Kidney (tissue), 14 donors: ENCODE measurements around the gene MIGA2. TPM values are rescaled to one million over a fixed set of nuclear protein-coding genes. Genes with fewer than 3 reads are reported as not detected.
A peak's percentile ranks its signal among the peaks of the same experiment; 100 is the strongest.

Source experiments
- DNase-seq, 5 donors: peaks; one replicate each; pipeline ENCODE4 v3.0.0-alpha.2; 2013 to 2020
- FAIRE-seq: peaks from 2 replicates; lab custom pipeline; 2012; peaks lifted over from hg19 to GRCh38; lab: Jason Lieb, UNC
- H3K27ac ChIP-seq, 2 donors: one replicate each; pipeline ENCODE4 v1.7.0; 2013; ENCODE audit warnings: low read depth in 2 of 2, low read length in 2 of 2, inconsistent platforms in 1 of 2
- H3K27me3 ChIP-seq: one replicate; pipeline ENCODE4 v1.7.1; 2013; ENCODE audit warnings: low read length, inconsistent platforms; ENCODE audit not compliant: control insufficient read depth, insufficient read depth
- H3K36me3 ChIP-seq, 3 donors: one replicate each; pipeline versions ENCODE4 v1.7.0 to v1.7.1; 2013; ENCODE audit warnings: low read length in 3 of 3, control low read depth in 1 of 3, inconsistent platforms in 1 of 3; ENCODE audit not compliant: insufficient read depth in 3 of 3, control insufficient read depth in 2 of 3
- H3K4me1 ChIP-seq, 3 donors: one replicate each; pipeline versions ENCODE4 v1.7.0 to v1.7.1; 2013; ENCODE audit warnings: low read length in 3 of 3, inconsistent platforms in 1 of 3, low read depth in 1 of 3; ENCODE audit not compliant: control insufficient read depth in 2 of 3, insufficient read depth in 2 of 3
- H3K4me3 ChIP-seq, 3 donors: one replicate each; pipeline versions ENCODE4 v1.7.0 to v1.8.1; 2013; ENCODE audit warnings: low read length in 3 of 3, control low read depth in 1 of 3, inconsistent platforms in 1 of 3
- H3K9ac ChIP-seq, 3 donors: one replicate each; pipeline versions ENCODE4 v1.7.0 to v1.7.1; 2013; ENCODE audit warnings: low read length in 3 of 3, control low read depth in 1 of 3, inconsistent platforms in 1 of 3
- H3K9me3 ChIP-seq, 3 donors: one replicate each; pipeline versions ENCODE4 v1.7.0 to v1.7.1; 2013; ENCODE audit warnings: low read length in 3 of 3, control low read depth in 1 of 3, inconsistent platforms in 1 of 3; ENCODE audit not compliant: control insufficient read depth in 2 of 3, insufficient read depth in 1 of 3
- CTCF ChIP-seq: IDR thresholded peaks from 3 replicates; pipeline ENCODE4 v1.5.1; 2012; ENCODE audit warnings: mild to moderate bottlenecking, moderate library complexity, borderline replicate concordance; ENCODE audit not compliant: insufficient read depth; ENCODE audit errors: extremely low read depth
- intact Hi-C: fragments of 100-400 bp; cut with DNase I; formaldehyde crosslinking; loops from one replicate; pipeline ENCODE4 v1.11.1; 2022
- polyA plus RNA-seq: library from polyadenylated mRNA; stranded (reverse); fragments of 350-450 nt; fragmentation: Illumina TruSeq; extraction: RNeasy Lipid Tissue Mini Kit (QIAGEN cat#74804); gene quantifications from one replicate; pipeline ENCODE4 v1.2.3, GENCODE V29; 2014; ENCODE audit warnings: low read depth, low replicate concordance; ENCODE audit not compliant: insufficient read depth
- total RNA-seq: library from RNA; stranded (reverse); fragmentation: NEBNext Ultra II Directional; extraction: Animal tissue kit (Norgen Biotek cat#: 25700); gene quantifications from one replicate; pipeline ENCODE4 v1.2.1, GENCODE V29; 2021
- donor health status: control.
- donor health status: control.
- donor health status: control.
- donor health status: control.
- donor health status: control.
- donor health status: DM: yes; HTN: yes; CAD: no.
- donor health status: Normal renal cell carcinoma (clear cell type).

Gene MIGA2
- total and polyA plus RNA-seq, 2 donors from 2014 or later: 26.1 to 29.9 TPM

GRCh38 chr9:129105857-129106694, 69.7 kb downstream of the MIGA2 start:
- H3K4me3 ChIP-seq: no peak overlapping the region
- H3K27ac ChIP-seq: no peak overlapping the region
- H3K27me3 ChIP-seq: no peaks in the 10 kb centered on the region
- H3K36me3 ChIP-seq: peaks cover 0 to 5% (median 0%) of the 10 kb centered on the region in 3 donors
- intact Hi-C loops: no loop called here
- peaks cover 0 to 14% (median 0%) of the 10 kb centered on the region in 3 donors for H3K4me1 ChIP-seq
- DNase-seq: no peak
- H3K9ac ChIP-seq: no peak overlapping the region
- no peak for FAIRE-seq
- no peaks in the 10 kb centered on the region for H3K9me3 ChIP-seq
- TF ChIP-seq CTCF: no peak

GRCh38 chr9:129107651-129108050, 71.2 kb downstream of the MIGA2 start:
- Histone ChIP-seq H3K27ac (no peak overlapping the region), H3K4me3 (no peak overlapping the region), H3K36me3 (peaks cover 0 to 5% (median 0%) of the 10 kb centered on the region in 3 donors), H3K9me3 (no peaks in the 10 kb centered on the region), H3K27me3 (no peaks in the 10 kb centered on the region), H3K4me1 (peaks cover 0 to 19% (median 5%) of the 10 kb centered on the region in 3 donors), H3K9ac (no peak overlapping the region)
- intact Hi-C loops: no loop called here
- no peak for TF ChIP-seq CTCF
- DNase-seq (peak in 1 of 5 donors; percentile 52), FAIRE-seq (no peak)

GRCh38 chr9:129108083-129108804, 71.8 kb downstream of the MIGA2 start:
- Histone ChIP-seq H3K4me1 (peaks cover 0 to 19% (median 5%) of the 10 kb centered on the region in 3 donors), H3K9ac (no peak overlapping the region), H3K4me3 (no peak overlapping the region), H3K27me3 (no peaks in the 10 kb centered on the region), H3K36me3 (peaks cover 0 to 5% (median 0%) of the 10 kb centered on the region in 3 donors), H3K27ac (peak overlapping the region in 1 of 2 donors; percentile 28), H3K9me3 (no peaks in the 10 kb centered on the region)
- intact Hi-C loops: no loop called here
- no peak for TF ChIP-seq CTCF
- peak in 1 of 5 donors; percentile 78 for DNase-seq
- FAIRE-seq: no peak
